Large intestine (tissue), 3 donors: Measurements from ENCODE around the gene HTR2B. TPM values are rescaled to one million over a fixed set of nuclear protein-coding genes. Genes with fewer than 3 reads are reported as not detected.
"Not testable (repeated sequence)": the region's sequence is repeated elsewhere in the genome, so short reads cannot be mapped to it uniquely, and the experiment has no call there.

Source experiments
- DNase-seq, 2 donors: peaks; one replicate each; pipeline versions ENCODE4 v3.0.0 to v3.0.0-alpha.2; 2013
- H3K27ac ChIP-seq: one replicate; pipeline ENCODE4 v1.5.1; 2013; ENCODE audit warnings: low read length
- H3K27me3 ChIP-seq: 2 replicates; pipeline ENCODE4 v1.6.1; 2013; ENCODE audit warnings: low read length; ENCODE audit not compliant: control insufficient read depth, insufficient read depth
- H3K36me3 ChIP-seq: 2 replicates; pipeline ENCODE4 v1.6.1; 2013; ENCODE audit warnings: low read length; ENCODE audit not compliant: control insufficient read depth, insufficient read depth
- H3K4me1 ChIP-seq: one replicate; pipeline ENCODE4 v1.6.1; 2013; ENCODE audit warnings: low read length; ENCODE audit not compliant: control insufficient read depth, insufficient read depth
- H3K4me3 ChIP-seq: one replicate; pipeline ENCODE4 v1.5.1; 2013; ENCODE audit warnings: low read length
- H3K9me3 ChIP-seq: one replicate; pipeline ENCODE4 v1.6.1; 2013; ENCODE audit warnings: mild to moderate bottlenecking, low read depth, low read length, moderate library complexity; ENCODE audit not compliant: control insufficient read depth
- WGBS: methylation state at CpG from one replicate; pipeline ENCODE4 v1.1.5; 2013; ENCODE audit warnings: low lambda C conversion rate; ENCODE audit not compliant: insufficient coverage; 5-methylcytosine and 5-hydroxymethylcytosine counted together
- polyA plus RNA-seq: library from polyadenylated mRNA; unstranded; fragments of 120-200 nt; gene quantifications from one replicate; pipeline ENCODE4 v1.2.1, GENCODE V29; 2013

HTR2B gene
- polyA plus RNA-seq, 1 donor: 6.7 TPM

DNA sequence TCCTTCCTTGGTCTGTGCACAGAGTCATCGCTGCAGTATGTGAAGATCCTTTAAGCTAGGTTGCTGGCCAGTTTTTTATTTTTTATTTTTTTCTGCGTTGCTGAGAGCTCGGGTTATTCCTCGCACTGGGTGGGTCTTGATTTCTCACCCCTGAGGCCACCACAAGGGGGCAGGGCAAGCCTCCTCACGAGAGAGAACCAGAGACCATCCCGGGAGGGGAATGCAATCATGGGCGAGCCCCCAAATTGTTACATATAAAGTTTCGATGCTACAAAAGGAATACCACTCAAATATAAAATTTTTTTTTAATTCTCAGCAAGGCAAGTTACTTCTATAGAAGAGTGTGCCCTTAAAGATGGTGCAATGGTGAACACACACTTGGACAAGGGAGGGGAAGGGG is 24.9 kb downstream of the HTR2B start:
- no peak overlapping the region for H3K27ac ChIP-seq
- H3K36me3 ChIP-seq: peaks cover 51% of the 10 kb centered on the region
- peaks cover 52% of the 10 kb centered on the region for H3K9me3 ChIP-seq
- H3K4me3 ChIP-seq: no peak overlapping the region
- H3K27me3 ChIP-seq: no peaks in the 10 kb centered on the region
- DNase-seq: peak in 1 of 2 donors; percentile 9
- H3K4me1 ChIP-seq: peaks cover 7% of the 10 kb centered on the region
- WGBS: no CpG with 5 or more reads among the region's 8 CpGs

DNA sequence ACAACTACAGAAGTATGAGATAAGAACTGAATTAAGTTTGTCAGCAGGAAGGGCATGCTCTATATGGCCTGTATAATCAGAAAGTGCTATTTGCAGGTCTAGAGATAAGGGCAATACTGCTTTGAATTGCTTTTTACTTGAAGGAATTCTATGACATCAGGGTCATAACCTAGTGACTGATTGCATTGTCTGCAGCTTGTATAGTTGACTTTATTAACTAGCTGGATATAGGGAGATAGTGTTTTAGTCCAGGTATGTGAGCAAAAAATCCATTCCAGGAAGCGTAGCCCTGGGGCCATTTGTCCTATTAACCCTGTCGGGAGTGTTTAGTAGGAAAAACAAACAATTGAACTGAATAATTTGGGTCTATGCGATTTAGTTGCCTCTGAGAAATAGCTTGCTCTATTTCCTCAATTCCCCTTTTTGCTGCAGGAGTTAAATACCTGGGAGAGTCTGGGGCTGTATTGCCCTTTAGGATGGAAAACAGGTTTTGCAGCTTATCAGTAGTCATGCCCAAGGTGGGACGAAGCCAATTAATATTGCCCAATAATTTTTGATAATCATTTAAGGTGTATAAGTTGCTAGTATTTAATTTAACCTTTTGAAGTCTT is 30.0 kb downstream of the HTR2B start:
- WGBS: no CpG with 5 or more reads among the region's 4 CpGs
- no peak overlapping the region for H3K4me3 ChIP-seq
- H3K4me1 ChIP-seq: peaks cover 26% of the 10 kb centered on the region
- no peaks in the 10 kb centered on the region for H3K27me3 ChIP-seq
- peaks cover 47% of the 10 kb centered on the region for H3K36me3 ChIP-seq
- DNase-seq: peak; percentile 83 to 95
- H3K9me3 ChIP-seq: peaks cover 35% of the 10 kb centered on the region
- peak overlapping the region; percentile 72 for H3K27ac ChIP-seq

DNA sequence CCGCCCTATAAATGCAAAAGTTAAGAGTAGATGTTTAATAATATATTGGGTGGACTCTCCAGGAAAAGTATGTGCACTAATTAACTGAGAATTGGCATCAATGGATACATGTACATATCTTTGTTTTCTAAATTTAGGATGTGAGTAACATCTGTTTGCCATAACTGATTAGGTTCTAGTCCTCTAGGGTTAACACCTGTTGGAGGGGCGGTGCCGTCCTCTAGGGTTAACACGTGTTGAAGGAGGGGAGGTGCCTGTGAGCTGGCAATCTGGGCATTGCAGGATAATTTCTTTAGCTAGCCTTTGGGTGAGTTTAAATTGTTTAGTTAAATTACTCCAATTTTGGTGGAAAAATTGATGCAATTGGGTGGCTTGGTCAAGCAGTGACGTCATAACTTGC is 30.9 kb downstream of the HTR2B start:
- H3K36me3 ChIP-seq: peaks cover 38% of the 10 kb centered on the region
- DNase-seq: peak in 1 of 2 donors; percentile 12

DNA sequence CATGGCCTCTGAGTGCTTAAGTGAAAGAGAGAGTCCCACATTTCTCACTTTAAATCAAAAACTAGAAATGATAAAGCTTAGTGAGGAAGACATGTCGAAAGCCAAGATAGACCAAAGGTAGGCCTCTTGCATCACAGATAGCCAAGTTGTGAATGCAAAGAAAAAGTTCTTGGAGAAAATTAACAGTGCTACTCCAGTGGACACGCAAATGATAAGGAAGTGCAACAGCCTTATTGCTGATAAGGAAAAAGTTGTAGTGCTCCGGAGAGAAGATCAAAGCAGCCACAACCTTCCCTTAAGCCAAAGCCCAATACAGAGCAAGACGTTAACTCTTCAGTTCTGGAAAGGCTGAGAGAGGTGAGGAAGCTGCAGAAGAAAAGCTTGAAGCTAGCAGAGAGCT is 36.1 kb downstream of the HTR2B start:
- WGBS: 8% methylated on average over 2 of the region's 4 CpGs
- Histone ChIP-seq H3K27ac (peak overlapping the region; percentile 25), H3K4me1 (peaks cover 28% of the 10 kb centered on the region), H3K27me3 (no peaks in the 10 kb centered on the region), H3K9me3 (no peaks in the 10 kb centered on the region), H3K36me3 (peaks cover 48% of the 10 kb centered on the region), H3K4me3 (no peak overlapping the region)
- peak; percentile 68 to 84 for DNase-seq

More for the DNA sequence above, 30.9 kb downstream of the HTR2B start:
- H3K4me3 ChIP-seq: no peak overlapping the region
- H3K27ac ChIP-seq: peak overlapping the region; percentile 72
- H3K27me3 ChIP-seq: no peaks in the 10 kb centered on the region
- peaks cover 32% of the 10 kb centered on the region for H3K4me1 ChIP-seq
- no CpG with 5 or more reads among the region's 5 CpGs for WGBS
- peaks cover 28% of the 10 kb centered on the region for H3K9me3 ChIP-seq

DNA sequence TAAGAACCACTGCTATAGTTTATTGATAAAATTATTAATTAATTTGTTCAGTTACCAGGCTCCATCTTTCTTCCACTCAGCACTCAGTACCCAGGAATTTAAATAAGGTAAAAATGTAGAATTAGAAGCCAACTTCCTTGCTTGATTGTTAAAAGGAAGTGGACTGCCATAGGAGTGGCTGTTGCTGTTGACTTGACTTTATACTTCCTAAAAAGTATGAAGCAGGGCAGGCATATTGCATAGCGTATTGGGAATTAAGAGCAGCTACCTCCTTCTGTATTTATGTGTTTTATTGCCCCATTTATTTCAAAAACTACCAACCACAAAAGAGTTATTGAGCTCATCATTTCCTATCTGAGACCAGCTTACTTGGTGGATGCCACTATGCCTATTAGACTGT is 40.3 kb downstream of the HTR2B start:
- Histone ChIP-seq H3K36me3 (peaks cover 67% of the 10 kb centered on the region), H3K4me3 (no peak overlapping the region), H3K9me3 (no peaks in the 10 kb centered on the region), H3K27me3 (no peaks in the 10 kb centered on the region), H3K4me1 (peaks cover 14% of the 10 kb centered on the region), H3K27ac (no peak overlapping the region)
- no peak for DNase-seq
- no CpG with 5 or more reads among the region's 1 CpG for WGBS

DNA sequence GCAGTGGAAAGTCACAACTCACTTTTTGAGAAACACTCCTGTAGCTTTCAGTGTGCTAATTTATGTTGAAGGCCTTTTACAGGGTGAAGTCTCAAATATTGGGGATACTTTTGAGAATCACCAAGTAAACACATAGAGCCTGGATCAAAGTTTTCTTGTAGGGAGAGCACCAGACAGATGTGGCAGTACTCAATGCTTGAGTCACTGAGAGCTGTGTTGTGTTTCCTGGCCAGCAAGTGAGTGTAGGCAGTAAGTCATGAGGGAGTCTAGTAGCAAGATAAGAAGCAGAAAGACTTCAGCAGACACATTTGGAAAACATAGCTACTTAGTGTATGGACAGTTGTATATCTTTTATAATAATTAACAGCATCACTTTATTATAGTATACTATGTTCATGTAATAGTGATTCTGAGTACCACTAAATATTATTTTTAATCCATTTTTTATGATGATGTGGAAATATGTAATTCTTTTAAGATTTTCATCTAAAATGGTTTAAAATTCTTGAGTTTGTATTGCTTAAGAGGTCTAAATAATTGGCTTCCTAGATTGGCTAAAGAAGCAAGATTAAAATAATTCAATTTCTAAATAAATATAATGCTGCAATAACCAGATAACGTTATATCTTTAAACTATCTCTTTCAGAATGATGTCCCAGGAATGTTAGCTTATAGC is 55.3 kb downstream of the HTR2B start:
- Histone ChIP-seq H3K4me1 (peaks cover 6% of the 10 kb centered on the region), H3K27me3 (no peaks in the 10 kb centered on the region), H3K4me3 (no peak overlapping the region), H3K9me3 (no peaks in the 10 kb centered on the region), H3K27ac (peak overlapping the region; percentile 52), H3K36me3 (peaks cover 37% of the 10 kb centered on the region)
- peak in 1 of 2 donors; percentile 44 for DNase-seq
- 83% methylated on average over 1 of the region's 1 CpG for WGBS

DNA sequence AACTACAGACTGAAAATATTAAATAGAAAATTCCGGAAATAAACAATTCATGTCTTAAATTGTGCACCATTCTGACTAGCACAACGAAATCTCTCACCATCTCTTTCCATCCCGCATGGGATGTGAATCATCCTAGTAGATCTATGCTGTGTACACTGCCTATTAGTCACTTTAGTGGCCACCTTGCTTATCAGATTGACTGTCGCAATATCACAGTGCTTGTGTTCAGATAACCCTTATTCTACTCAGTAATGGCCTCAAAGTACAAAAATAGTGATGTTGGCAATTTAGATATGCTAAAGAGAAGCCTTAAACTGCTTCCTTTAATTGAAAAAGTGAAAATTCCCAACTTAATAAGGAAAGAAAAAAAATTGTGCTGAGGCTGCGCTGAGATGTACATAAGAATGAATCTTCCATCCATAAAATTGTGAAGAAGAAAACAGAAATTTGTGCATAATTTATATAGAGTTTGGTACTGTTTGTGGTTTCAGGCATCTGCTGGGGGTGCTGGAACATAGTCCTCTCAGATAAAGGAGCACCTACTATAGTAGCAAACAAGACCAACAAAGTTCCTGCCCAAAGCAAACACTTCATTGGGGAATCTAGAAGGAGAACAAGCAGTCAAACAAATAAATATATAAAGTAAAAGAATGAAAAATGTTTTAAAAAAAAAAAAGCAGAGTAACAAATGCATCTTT is 56.2 kb downstream of the HTR2B start:
- peak; percentile 58 to 68 for DNase-seq

DNA sequence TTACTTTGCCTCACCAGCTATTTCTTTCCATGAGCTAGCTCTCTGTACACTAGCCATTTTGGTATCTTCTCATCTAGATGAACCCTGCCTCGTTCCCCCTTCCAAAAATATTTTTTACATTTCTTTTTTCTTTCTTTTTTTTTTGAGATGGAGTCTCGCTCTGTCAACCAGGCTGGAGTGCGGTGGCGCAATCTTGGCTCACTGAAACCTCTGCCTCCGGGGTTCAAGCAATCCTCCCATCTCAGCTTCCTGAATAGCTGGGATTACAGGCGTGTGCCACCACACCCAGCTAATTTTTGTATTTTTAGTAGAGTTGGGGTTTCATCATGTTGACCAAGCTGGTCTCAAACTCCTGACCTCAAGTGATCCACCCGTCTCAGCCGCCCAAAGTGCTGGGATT is 57.3 kb downstream of the HTR2B start:
- not testable (repeated sequence) for DNase-seq, H3K4me1 ChIP-seq, H3K4me3 ChIP-seq, H3K9me3 ChIP-seq, H3K27me3 ChIP-seq, H3K27ac ChIP-seq
- 100% methylated on average over 1 of the region's 8 CpGs for WGBS
- H3K36me3 ChIP-seq: peaks cover 43% of the 10 kb centered on the region

More for the DNA sequence above, 56.2 kb downstream of the HTR2B start:
- no peak overlapping the region for H3K4me3 ChIP-seq
- H3K9me3 ChIP-seq: no peaks in the 10 kb centered on the region
- peak overlapping the region; percentile 52 for H3K27ac ChIP-seq
- H3K4me1 ChIP-seq: peaks cover 6% of the 10 kb centered on the region
- no peaks in the 10 kb centered on the region for H3K27me3 ChIP-seq
- WGBS: no CpG with 5 or more reads among the region's 5 CpGs
- H3K36me3 ChIP-seq: peaks cover 39% of the 10 kb centered on the region

DNA sequence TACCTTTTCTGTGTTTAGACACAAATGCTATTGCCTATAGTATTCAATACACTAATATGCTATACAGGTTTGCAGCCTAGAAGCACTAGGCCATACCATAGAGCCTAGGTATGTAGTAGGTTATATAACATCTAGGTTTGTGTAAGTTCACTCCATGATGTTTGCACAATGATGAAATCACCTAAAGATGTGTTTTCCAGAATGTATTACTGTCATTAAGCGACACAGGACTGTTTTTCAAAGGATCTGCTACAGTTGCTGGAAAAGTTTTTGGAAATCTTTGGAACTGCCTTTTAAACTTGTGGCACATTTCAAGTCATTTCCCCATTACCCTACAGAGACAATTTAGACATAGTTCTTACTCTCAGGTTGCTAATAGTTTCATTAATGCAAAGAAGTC is 58.9 kb downstream of the HTR2B start:
- Histone ChIP-seq H3K9me3 (no peaks in the 10 kb centered on the region), H3K36me3 (peaks cover 42% of the 10 kb centered on the region), H3K27me3 (no peaks in the 10 kb centered on the region), H3K4me3 (no peak overlapping the region), H3K4me1 (peaks cover 6% of the 10 kb centered on the region), H3K27ac (no peak overlapping the region)
- DNase-seq: no peak
- WGBS: no CpG with 5 or more reads among the region's 1 CpG

DNA sequence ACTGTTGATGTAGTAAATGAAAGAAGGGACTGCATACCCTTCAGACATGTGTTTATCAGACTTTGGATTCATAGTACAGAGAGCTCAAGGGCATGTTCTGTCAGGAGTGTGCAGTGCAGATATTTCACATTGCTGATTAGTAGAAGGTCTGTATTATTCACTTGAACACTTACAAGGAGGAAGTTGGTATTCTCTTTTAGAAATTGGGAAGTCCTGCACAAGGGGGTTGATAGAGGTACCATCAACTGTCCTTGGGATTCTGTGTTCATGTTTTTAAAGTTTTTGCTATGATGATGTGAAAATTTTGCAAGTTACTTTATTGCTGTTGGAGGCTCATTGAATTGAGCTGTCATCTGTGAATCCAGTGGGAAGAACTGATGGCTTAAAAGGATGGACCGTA is 61.5 kb downstream of the HTR2B start:
- peaks cover 40% of the 10 kb centered on the region for H3K36me3 ChIP-seq
- no peak overlapping the region for H3K27ac ChIP-seq

More for the DNA sequence above, 61.5 kb downstream of the HTR2B start:
- Histone ChIP-seq H3K9me3 (no peaks in the 10 kb centered on the region), H3K4me3 (no peak overlapping the region), H3K4me1 (peaks cover 2% of the 10 kb centered on the region), H3K27me3 (no peaks in the 10 kb centered on the region)
- WGBS: no CpG with 5 or more reads among the region's 1 CpG
- DNase-seq: no peak
